HG02759 (cell line): ENCODE measurements around the gene GPR149.
"Not testable (repeated sequence)": the region's sequence is repeated elsewhere in the genome, so short reads cannot be mapped to it uniquely, and the experiment has no call there.

ENCODE experiments used
- ATAC-seq: cut with Tn5 transposase; IDR thresholded peaks from one replicate; pipeline ENCODE4 v1.9.1; 2021; ENCODE audit warnings: mild to moderate bottlenecking, moderate library complexity; ENCODE audit not compliant: unreplicated experiment

GPR149 gene

GRCh38 chr3:154430014-154430413 lies at the start of gene GPR149:
GPR149 (minus strand) TSS chr3:154430190; CDS start chr3:154429615, 575 bp downstream.
- ATAC-seq, result no peak

GRCh38 chr3:154473769-154474168 lies 43.8 kb upstream of the GPR149 start:
- no peak for ATAC-seq

- no peak for ATAC-seq
Observed at GRCh38 chr3:154469585-154469984, 39.6 kb upstream of the GPR149 start.

- ATAC-seq, result no peak
Observed at GRCh38 chr3:154464440-154465190, 34.6 kb upstream of the GPR149 start.

- ATAC-seq, result no peak
Observed at GRCh38 chr3:154458560-154458959, 28.6 kb upstream of the GPR149 start.

GRCh38 chr3:154439081-154439480 lies 9.1 kb upstream of the GPR149 start:
- ATAC-seq, result not testable (repeated sequence)

GRCh38 chr3:154431043-154431442 lies 1.1 kb upstream of the GPR149 start:
- ATAC-seq, result no peak

- no peak for ATAC-seq
Observed at GRCh38 chr3:154428286-154429206, 1.4 kb downstream of the GPR149 start.

GRCh38 chr3:154427685-154428285 lies 2.2 kb downstream of the GPR149 start:
- ATAC-seq, result no peak

GRCh38 chr3:154422694-154423093 lies 7.3 kb downstream of the GPR149 start:
- ATAC-seq, result no peak

- ATAC-seq, result no peak
Observed at GRCh38 chr3:154421083-154421482, 8.9 kb downstream of the GPR149 start.

- ATAC-seq, result peak; percentile 97
Observed at GRCh38 chr3:154398084-154398967, 31.7 kb downstream of the GPR149 start.

- no peak for ATAC-seq
Observed at GRCh38 chr3:154389861-154390260, 40.1 kb downstream of the GPR149 start.

- ATAC-seq, result no peak
Observed at GRCh38 chr3:154384479-154384878, 45.5 kb downstream of the GPR149 start.

GRCh38 chr3:154378311-154378710 lies 51.7 kb downstream of the GPR149 start:
- no peak for ATAC-seq

- ATAC-seq, result no peak
Observed at GRCh38 chr3:154367221-154367620, 62.8 kb downstream of the GPR149 start.

GRCh38 chr3:154364849-154365248 lies 65.1 kb downstream of the GPR149 start:
- no peak for ATAC-seq

GRCh38 chr3:154361099-154361498 lies 68.9 kb downstream of the GPR149 start:
- no peak for ATAC-seq

GRCh38 chr3:154356009-154356408 lies 74.0 kb downstream of the GPR149 start:
- no peak for ATAC-seq

- ATAC-seq, result no peak
Observed at GRCh38 chr3:154349223-154349622, 80.8 kb downstream of the GPR149 start.
